Neural cell (in vitro differentiated cells): ENCODE data around the gene PALM3.

Experiments used
- CTCF ChIP-seq: fragments of 450-650 bp; IDR thresholded peaks from 2 replicates; pipeline ENCODE4 v1.5.1; 2014; ENCODE audit warnings: antibody characterized with exemption, mild to moderate bottlenecking, moderate library complexity; ENCODE audit not compliant: poor library complexity, severe bottlenecking
- EZH2 ChIP-seq: fragments of 200-600, 300-800 bp; shearing (Covaris generic), sonication (generic); IDR thresholded peaks from 2 replicates; pipeline ENCODE4 v1.6.1; 2014; ENCODE audit warnings: antibody characterized with exemption, low read length, borderline replicate concordance, mild to moderate bottlenecking; ENCODE audit not compliant: insufficient read depth, poor library complexity, severe bottlenecking
- TAF1 ChIP-seq: IDR thresholded peaks from 2 replicates; pipeline ENCODE4 v1.6.1; 2012; ENCODE audit warnings: low read depth

- TF ChIP-seq TAF1 (no peak), EZH2 (no peak), CTCF (no peak)
Measured at GRCh38 chr19:14073925-14074838, 12.3 kb upstream of the PALM3 start.
